ENCODE data around the gene GBGT1.

GBGT1 gene

DNA sequence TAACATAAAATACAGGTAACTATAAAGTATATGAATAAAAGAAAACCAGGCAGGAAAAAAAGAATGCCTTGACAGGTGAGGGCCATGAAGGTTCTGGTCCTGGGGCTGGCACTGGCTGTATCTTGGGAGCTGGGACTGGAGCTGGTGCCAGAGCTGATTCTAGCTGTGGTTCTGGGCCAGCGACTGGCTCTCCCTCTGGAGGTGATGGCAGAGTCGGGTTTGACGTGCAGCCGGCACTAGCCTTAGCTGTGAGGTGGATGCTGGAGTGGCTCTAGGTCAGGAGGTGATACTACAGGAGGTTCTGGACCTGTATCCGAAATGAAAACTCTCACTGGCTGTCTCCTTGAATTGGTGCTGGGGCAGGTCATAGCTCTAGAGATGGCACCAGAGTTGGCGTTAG is 23.0 kb upstream of the GBGT1 start:
- H3K79me2 ChIP-seq (ENCODE audit: insufficient read depth, low read length), result no peaks in the 10 kb centered on the region
- H3K4me1 ChIP-seq (ENCODE audit: insufficient read depth, low read length), result peaks cover 6% of the 10 kb centered on the region; the same call in 1 of the 2 replicates
- H3K9me3 ChIP-seq (ENCODE audit: insufficient read depth, low read length, severe bottlenecking), result no peaks in the 10 kb centered on the region
- H3K27me3 ChIP-seq (ENCODE audit: insufficient read depth, low read length, poor library complexity), result peaks cover 3% of the 10 kb centered on the region
- H3K4me3 ChIP-seq (ENCODE audit: low read depth in 1 of 2, low read length in 2 of 2), result no peak overlapping the region
- H3K36me3 ChIP-seq (ENCODE audit: insufficient read depth, low read length), result no peaks in the 10 kb centered on the region
- TF ChIP-seq EZH2 (IDR thresholded peaks at IDR 0.05; ENCODE audit: borderline replicate concordance, low read depth, low read length, severe bottlenecking) (no peak), CTCF (IDR thresholded peaks at IDR 0.05; ENCODE audit: borderline replicate concordance, extremely low read depth, low read length, poor library complexity, severe bottlenecking) (no peak)
- H3K4me2 ChIP-seq (ENCODE audit: insufficient read depth, low read length), result no peak overlapping the region
- DNase-seq (no peak), ATAC-seq (ENCODE audit: insufficient read depth, low read depth) (no peak)
- H3K27ac ChIP-seq (ENCODE audit: low read length), result no peak overlapping the region
- H3K9ac ChIP-seq (ENCODE audit: low read depth, low read length), result no peak overlapping the region
- no peak overlapping the region for H2AFZ ChIP-seq (ENCODE audit: low read depth, low read length)
- H4K20me1 ChIP-seq (ENCODE audit: insufficient read depth, low read length), result no peaks in the 10 kb centered on the region

- H3K27ac ChIP-seq (ENCODE audit: low read length), result no peak overlapping the region
- ATAC-seq (ENCODE audit: insufficient read depth, low read depth) (peak; percentile 74), DNase-seq (peak; percentile 57)
- H3K4me2 ChIP-seq (ENCODE audit: insufficient read depth, low read length), result no peak overlapping the region
- no peaks in the 10 kb centered on the region for H3K36me3 ChIP-seq (ENCODE audit: insufficient read depth, low read length)
- peaks cover 6% of the 10 kb centered on the region; the same call in 1 of the 2 replicates for H3K4me1 ChIP-seq (ENCODE audit: insufficient read depth, low read length)
- H3K9me3 ChIP-seq (ENCODE audit: insufficient read depth, low read length, severe bottlenecking), result no peaks in the 10 kb centered on the region
- peak; percentile 69 for TF ChIP-seq CTCF (IDR thresholded peaks at IDR 0.05; ENCODE audit: borderline replicate concordance, extremely low read depth, low read length, poor library complexity, severe bottlenecking)
- TF ChIP-seq EZH2 (IDR thresholded peaks at IDR 0.05; ENCODE audit: borderline replicate concordance, low read depth, low read length, severe bottlenecking), result no peak
- H3K9ac ChIP-seq (ENCODE audit: low read depth, low read length), result no peak overlapping the region
- no peaks in the 10 kb centered on the region for H3K79me2 ChIP-seq (ENCODE audit: insufficient read depth, low read length)
- no peak overlapping the region for H3K4me3 ChIP-seq (ENCODE audit: low read depth in 1 of 2, low read length in 2 of 2)
- H2AFZ ChIP-seq (ENCODE audit: low read depth, low read length), result no peak overlapping the region
- no peaks in the 10 kb centered on the region for H4K20me1 ChIP-seq (ENCODE audit: insufficient read depth, low read length)
- H3K27me3 ChIP-seq (ENCODE audit: insufficient read depth, low read length, poor library complexity), result peaks cover 3% of the 10 kb centered on the region
These were observed 21.3 kb upstream of the GBGT1 start for GRCh38 chr9:133184971-133185370.

- Histone ChIP-seq H3K9ac (ENCODE audit: low read depth, low read length) (no peak overlapping the region), H3K27me3 (ENCODE audit: insufficient read depth, low read length, poor library complexity) (no peaks in the 10 kb centered on the region), H3K4me3 (ENCODE audit: low read depth in 1 of 2, low read length in 2 of 2) (no peak overlapping the region), H3K4me2 (ENCODE audit: insufficient read depth, low read length) (no peak overlapping the region), H3K79me2 (ENCODE audit: insufficient read depth, low read length) (no peaks in the 10 kb centered on the region), H4K20me1 (ENCODE audit: insufficient read depth, low read length) (no peaks in the 10 kb centered on the region), H2AFZ (ENCODE audit: low read depth, low read length) (no peak overlapping the region), H3K9me3 (ENCODE audit: insufficient read depth, low read length, severe bottlenecking) (no peaks in the 10 kb centered on the region), H3K36me3 (ENCODE audit: insufficient read depth, low read length) (no peaks in the 10 kb centered on the region), H3K27ac (ENCODE audit: low read length) (no peak overlapping the region), H3K4me1 (ENCODE audit: insufficient read depth, low read length) (peaks cover 6% of the 10 kb centered on the region; the same call in 1 of the 2 replicates)
- TF ChIP-seq EZH2 (IDR thresholded peaks at IDR 0.05; ENCODE audit: borderline replicate concordance, low read depth, low read length, severe bottlenecking) (no peak), CTCF (IDR thresholded peaks at IDR 0.05; ENCODE audit: borderline replicate concordance, extremely low read depth, low read length, poor library complexity, severe bottlenecking) (no peak)
- no peak for ATAC-seq (ENCODE audit: insufficient read depth, low read depth)
- no peak for DNase-seq
These were observed 18.4 kb upstream of the GBGT1 start for GRCh38 chr9:133182151-133182550.

DNA sequence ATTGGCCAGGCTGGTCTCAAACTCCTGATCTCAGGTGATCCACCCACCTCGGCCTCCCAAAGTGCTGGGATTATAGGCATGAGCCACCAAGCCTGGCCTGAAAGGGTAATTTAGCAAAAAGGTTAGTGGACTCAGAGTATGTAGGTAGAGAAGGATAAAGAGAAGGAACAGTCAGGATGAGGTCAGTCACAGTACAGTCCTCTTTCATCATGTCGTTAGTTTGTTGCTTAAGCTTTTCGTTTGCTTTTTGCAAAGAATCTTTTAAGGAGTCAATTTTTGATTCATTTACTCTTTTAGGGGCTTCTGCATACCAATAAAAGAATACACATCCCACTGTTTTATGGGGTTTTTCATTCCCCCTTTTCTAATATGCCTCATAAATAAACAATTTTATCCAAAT is 17.8 kb upstream of the GBGT1 start:
- H3K4me2 ChIP-seq (ENCODE audit: insufficient read depth, low read length), result no peak overlapping the region
- H3K9me3 ChIP-seq (ENCODE audit: insufficient read depth, low read length, severe bottlenecking), result no peaks in the 10 kb centered on the region

More for the DNA sequence above, 17.8 kb upstream of the GBGT1 start:
- ATAC-seq (ENCODE audit: insufficient read depth, low read depth), result no peak
- TF ChIP-seq CTCF (IDR thresholded peaks at IDR 0.05; ENCODE audit: borderline replicate concordance, extremely low read depth, low read length, poor library complexity, severe bottlenecking), result no peak
- no peak for TF ChIP-seq EZH2 (IDR thresholded peaks at IDR 0.05; ENCODE audit: borderline replicate concordance, low read depth, low read length, severe bottlenecking)
- H3K9ac ChIP-seq (ENCODE audit: low read depth, low read length), result no peak overlapping the region
- H3K79me2 ChIP-seq (ENCODE audit: insufficient read depth, low read length), result no peaks in the 10 kb centered on the region
- H3K36me3 ChIP-seq (ENCODE audit: insufficient read depth, low read length), result no peaks in the 10 kb centered on the region
- H3K27ac ChIP-seq (ENCODE audit: low read length), result no peak overlapping the region
- H3K4me3 ChIP-seq (ENCODE audit: low read depth in 1 of 2, low read length in 2 of 2), result no peak overlapping the region
- no peaks in the 10 kb centered on the region for H4K20me1 ChIP-seq (ENCODE audit: insufficient read depth, low read length)
- peaks cover 6% of the 10 kb centered on the region; the same call in 1 of the 2 replicates for H3K4me1 ChIP-seq (ENCODE audit: insufficient read depth, low read length)
- no peak for DNase-seq
- H3K27me3 ChIP-seq (ENCODE audit: insufficient read depth, low read length, poor library complexity), result no peaks in the 10 kb centered on the region
- no peak overlapping the region for H2AFZ ChIP-seq (ENCODE audit: low read depth, low read length)

Data from DND-41 (cell line).